ENCODE data around the gene NAA10.

NAA10 gene

DNA sequence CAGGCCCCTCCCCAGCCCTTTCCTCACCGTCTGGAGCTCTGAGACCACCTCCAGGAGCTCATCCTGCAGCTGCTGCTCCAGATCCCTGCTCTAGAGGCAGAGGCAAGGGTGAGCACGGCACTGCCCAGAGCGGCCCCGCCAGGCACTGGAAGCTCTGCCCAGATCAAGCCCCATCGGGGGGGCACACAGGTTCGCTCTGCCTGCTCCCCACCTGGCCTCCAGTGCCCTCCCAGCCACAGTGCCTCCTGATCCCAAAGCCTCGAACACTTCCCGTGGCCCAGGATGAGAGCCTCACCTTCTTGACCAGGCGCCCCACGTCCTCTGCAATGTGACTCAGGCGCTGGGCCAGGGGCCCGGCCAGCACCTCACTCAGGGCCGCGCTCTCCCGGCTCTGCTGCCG lies 13.8 kb downstream of the NAA10 start:
- no peak overlapping the region for H3K4me3 ChIP-seq (ENCODE audit: control insufficient read depth, low read depth, low read length)
- TF ChIP-seq, protein P1, sequence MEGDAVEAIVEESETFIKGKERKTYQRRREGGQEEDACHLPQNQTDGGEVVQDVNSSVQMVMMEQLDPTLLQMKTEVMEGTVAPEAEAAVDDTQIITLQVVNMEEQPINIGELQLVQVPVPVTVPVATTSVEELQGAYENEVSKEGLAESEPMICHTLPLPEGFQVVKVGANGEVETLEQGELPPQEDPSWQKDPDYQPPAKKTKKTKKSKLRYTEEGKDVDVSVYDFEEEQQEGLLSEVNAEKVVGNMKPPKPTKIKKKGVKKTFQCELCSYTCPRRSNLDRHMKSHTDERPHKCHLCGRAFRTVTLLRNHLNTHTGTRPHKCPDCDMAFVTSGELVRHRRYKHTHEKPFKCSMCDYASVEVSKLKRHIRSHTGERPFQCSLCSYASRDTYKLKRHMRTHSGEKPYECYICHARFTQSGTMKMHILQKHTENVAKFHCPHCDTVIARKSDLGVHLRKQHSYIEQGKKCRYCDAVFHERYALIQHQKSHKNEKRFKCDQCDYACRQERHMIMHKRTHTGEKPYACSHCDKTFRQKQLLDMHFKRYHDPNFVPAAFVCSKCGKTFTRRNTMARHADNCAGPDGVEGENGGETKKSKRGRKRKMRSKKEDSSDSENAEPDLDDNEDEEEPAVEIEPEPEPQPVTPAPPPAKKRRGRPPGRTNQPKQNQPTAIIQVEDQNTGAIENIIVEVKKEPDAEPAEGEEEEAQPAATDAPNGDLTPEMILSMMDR (IDR thresholded peaks at IDR 0.05; ENCODE audit: control insufficient read depth, insufficient read depth, low read depth, low read length, missing control alignments): no peak
- no peak for DNase-seq (ENCODE audit: low read depth)

DNA sequence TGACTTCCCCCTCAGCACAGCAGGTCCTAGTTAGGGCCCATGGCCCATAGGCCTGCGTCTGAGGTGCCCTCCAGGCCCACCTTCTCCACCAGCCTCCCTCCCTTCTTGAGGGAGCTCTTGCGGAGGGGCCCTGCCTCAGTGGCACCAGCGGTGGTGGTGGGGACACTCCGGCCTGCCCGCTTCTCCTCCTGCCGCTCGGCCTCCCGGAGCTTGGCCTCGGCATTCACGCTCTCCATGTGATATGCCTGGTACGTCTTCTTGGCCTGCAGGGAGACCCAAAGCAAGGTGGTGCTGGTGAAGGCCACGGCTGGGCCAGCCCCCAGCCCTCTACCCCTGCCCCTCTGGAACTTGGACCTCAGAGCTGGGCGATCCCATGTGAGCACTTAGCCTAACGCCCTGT lies 14.3 kb downstream of the NAA10 start:
- TF ChIP-seq, protein P1 (IDR thresholded peaks at IDR 0.05; ENCODE audit: control insufficient read depth, insufficient read depth, low read depth, low read length, missing control alignments): no peak
- H3K4me3 ChIP-seq (ENCODE audit: control insufficient read depth, low read depth, low read length): no peak overlapping the region
- no peak for DNase-seq (ENCODE audit: low read depth)

DNA sequence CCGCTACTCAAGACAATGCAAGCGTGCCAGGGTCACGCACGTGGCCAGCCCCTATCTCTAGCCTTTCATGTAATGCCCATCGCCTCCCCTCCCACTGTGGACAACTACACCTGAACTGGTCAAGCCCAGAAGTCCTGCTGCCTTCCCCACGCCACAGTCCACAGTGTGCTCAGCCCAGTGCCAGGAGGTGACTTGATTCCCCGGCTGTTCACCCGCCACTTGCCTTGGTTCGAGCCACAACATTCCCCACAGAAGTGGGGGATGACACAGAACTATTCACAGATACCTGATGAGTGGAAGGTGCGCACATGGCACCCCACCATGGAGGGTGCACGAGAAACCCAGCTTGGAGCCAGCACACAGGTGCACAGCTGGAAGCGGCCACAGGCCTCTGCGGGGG lies 15.6 kb downstream of the NAA10 start:
- no peak for DNase-seq (ENCODE audit: low read depth)
- TF ChIP-seq, protein P1 (IDR thresholded peaks at IDR 0.05; ENCODE audit: control insufficient read depth, insufficient read depth, low read depth, low read length, missing control alignments): no peak
- H3K4me3 ChIP-seq (ENCODE audit: control insufficient read depth, low read depth, low read length): no peak overlapping the region

DNA sequence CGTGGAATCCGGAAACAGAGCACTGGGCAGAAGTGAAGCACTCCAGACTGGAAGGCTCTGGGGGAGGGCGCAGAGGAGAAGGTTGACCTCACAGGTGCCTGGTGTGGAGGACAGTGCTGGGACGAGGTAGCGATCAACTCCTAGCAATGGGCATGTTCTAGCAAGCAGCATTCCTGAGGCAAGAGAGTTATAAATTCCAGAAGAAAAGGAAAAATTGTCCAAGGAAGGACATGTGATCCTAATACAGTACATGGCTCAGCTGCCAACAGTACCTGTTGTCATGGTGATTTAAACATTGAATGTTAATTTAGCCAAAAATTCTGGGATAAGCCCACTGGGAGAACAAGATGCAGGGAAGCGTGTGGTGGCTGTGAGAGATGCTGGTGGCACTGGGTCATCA lies 17.0 kb downstream of the NAA10 start:
- no peak overlapping the region for H3K4me3 ChIP-seq (ENCODE audit: control insufficient read depth, low read depth, low read length)
- TF ChIP-seq, protein P1 (IDR thresholded peaks at IDR 0.05; ENCODE audit: control insufficient read depth, insufficient read depth, low read depth, low read length, missing control alignments): no peak
- no peak for DNase-seq (ENCODE audit: low read depth)

DNA sequence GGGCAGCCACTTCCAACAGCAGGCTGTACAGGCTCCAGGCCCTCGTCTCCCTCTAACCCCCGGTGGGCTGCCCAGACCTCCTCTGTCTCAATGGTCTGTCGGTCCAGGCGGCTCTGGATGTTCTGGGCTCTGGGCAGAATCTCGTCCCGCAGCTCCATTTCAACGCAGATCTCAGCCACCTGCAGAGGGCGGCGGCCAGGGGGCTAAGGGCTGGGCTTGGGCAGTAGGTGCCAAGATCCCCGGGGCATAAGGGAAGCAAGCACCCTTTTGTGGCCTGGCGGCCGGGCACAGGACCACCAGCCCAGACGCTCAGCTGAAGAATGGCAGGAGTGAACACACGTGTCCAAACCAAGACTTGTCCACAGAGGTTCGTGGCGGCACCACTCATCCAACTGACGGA lies 21.1 kb downstream of the NAA10 start:
- DNase-seq (ENCODE audit: low read depth): no peak
- TF ChIP-seq, protein P1 (IDR thresholded peaks at IDR 0.05; ENCODE audit: control insufficient read depth, insufficient read depth, low read depth, low read length, missing control alignments): no peak
- H3K4me3 ChIP-seq (ENCODE audit: control insufficient read depth, low read depth, low read length): no peak overlapping the region

DNA sequence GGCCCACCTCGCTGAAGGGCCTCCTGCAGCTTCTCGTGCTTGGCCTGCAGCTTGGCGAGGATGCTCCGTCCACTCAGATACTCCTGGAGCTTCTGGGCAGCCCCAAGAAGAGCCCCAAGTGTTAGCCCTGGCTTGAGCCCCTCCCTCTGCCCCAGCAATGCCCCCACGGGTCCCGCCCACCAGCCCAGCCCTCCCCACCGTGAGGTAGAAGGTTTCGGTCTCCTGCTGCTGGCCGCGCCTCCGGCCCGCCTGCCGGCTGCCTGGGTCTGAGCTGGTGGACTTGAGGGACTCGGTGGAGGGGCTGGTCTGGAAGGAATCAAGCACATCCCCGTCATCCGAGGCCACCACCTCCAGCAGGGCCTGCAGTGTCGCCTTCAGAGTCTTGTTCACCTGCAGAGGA lies 21.6 kb downstream of the NAA10 start:
- TF ChIP-seq, protein P1 (IDR thresholded peaks at IDR 0.05; ENCODE audit: control insufficient read depth, insufficient read depth, low read depth, low read length, missing control alignments): no peak
- H3K4me3 ChIP-seq (ENCODE audit: control insufficient read depth, low read depth, low read length): no peak overlapping the region
- DNase-seq (ENCODE audit: low read depth): no peak

DNA sequence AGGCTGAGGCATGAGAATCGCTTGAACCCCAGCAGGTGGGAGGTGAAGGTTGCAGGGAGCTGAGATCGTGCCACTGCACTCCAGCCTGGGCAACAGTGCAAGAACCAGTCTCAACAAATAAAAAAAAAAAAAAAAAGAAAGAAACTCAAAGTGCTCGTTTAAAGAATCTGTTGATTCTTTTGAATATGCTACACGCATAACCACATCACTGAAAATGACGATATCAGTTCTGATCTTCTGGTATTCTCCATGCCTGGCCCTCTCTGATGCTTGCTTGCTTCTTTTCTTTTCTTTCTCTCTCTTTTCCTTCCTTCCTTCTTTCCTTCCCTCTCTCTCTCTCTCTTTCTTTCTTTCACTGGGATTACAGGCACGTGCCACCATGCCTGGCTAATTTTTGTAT lies 23.0 kb downstream of the NAA10 start:
- DNase-seq (ENCODE audit: low read depth): no peak
- TF ChIP-seq, protein P1 (IDR thresholded peaks at IDR 0.05; ENCODE audit: control insufficient read depth, insufficient read depth, low read depth, low read length, missing control alignments): no peak
- H3K4me3 ChIP-seq (ENCODE audit: control insufficient read depth, low read depth, low read length): no peak overlapping the region

Measured in AG09309 (cell line).